ENCODE data around the gene PCDHGA6. TPM values are rescaled to one million over a fixed set of nuclear protein-coding genes. Genes with fewer than 3 reads are reported as not detected.
"Not testable (repeated sequence)": the region's sequence is repeated elsewhere in the genome, so short reads cannot be mapped to it uniquely, and the experiment has no call there.

The PCDHGA6 gene
- total RNA-seq, 3 donors from 2014 or later (not counting 1 experiment from before 2014, with no cell fraction given) = 0.20 to 0.75 (median 0.21) TPM

DNA sequence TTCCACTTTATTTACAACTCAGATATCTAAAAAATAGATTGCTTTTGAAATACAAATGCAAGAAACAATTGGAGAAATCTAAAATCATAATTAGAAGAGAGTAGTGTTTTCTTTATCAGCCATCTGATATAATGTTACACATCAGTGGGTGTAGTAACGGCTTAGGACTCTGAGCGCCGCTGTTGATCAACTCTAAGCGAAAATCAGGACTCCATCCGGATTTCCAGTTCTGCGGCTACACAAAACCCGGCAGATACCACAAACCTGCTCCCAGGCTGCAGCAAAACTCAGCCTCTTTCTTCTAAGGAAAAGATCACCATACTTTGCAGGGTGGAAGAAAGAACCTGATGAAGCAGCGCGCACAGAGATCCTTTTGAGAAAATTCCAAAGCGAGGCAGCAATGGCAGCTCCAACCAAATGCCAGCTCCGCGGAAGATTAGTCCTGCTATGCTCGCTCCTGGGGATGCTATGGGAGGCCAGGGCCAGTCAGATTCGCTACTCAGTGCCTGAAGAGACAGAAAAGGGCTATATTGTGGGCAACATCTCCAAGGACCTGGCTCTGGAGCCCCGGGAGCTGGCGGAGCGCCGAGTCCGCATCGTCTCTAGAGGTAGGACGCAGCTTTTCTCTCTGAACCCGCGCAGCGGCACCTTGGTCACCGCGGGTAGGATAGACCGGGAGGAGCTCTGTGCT, 29.0 kb downstream of the PCDHGA6 start, which contains the start of gene PCDHGA9:
Gene PCDHGA9 (plus strand): TSS at position 226 of the 691 bp plus-strand sequence. CDS start 175 bp downstream, at position 401.
- H3K27ac ChIP-seq (ENCODE audit: low read length) = no peak within 1 kb of the TSS
- TF ChIP-seq, protein P1, sequence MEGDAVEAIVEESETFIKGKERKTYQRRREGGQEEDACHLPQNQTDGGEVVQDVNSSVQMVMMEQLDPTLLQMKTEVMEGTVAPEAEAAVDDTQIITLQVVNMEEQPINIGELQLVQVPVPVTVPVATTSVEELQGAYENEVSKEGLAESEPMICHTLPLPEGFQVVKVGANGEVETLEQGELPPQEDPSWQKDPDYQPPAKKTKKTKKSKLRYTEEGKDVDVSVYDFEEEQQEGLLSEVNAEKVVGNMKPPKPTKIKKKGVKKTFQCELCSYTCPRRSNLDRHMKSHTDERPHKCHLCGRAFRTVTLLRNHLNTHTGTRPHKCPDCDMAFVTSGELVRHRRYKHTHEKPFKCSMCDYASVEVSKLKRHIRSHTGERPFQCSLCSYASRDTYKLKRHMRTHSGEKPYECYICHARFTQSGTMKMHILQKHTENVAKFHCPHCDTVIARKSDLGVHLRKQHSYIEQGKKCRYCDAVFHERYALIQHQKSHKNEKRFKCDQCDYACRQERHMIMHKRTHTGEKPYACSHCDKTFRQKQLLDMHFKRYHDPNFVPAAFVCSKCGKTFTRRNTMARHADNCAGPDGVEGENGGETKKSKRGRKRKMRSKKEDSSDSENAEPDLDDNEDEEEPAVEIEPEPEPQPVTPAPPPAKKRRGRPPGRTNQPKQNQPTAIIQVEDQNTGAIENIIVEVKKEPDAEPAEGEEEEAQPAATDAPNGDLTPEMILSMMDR (IDR thresholded peaks at IDR 0.05) = peak; percentile 42
- Mint-ChIP-seq H3K36me3 (no peaks in the 10 kb centered on the region), H3K4me3 (peak within 1 kb of the TSS; percentile 85), H3K27ac (no peak within 1 kb of the TSS), H3K27me3 (ENCODE audit: low read depth in 2 of 2) (peaks cover 52 to 55% of the 10 kb centered on the region in 2 donors), H3K9me3 (peaks cover 0 to 2% of the 10 kb centered on the region in 2 donors), H3K4me1 (peaks cover 10 to 15% of the 10 kb centered on the region in 2 donors)
- 22% methylated on average over 27 of the region's 27 CpGs for WGBS (ENCODE audit: insufficient coverage)
- ATAC-seq (peak in 2 of 3 donors; percentile 39 to 54), DNase-seq (peak in 1 of 2 donors; percentile 28)
- H3K27me3 ChIP-seq (ENCODE audit: control insufficient read depth, insufficient read depth, low read length) = peaks cover 55% of the 10 kb centered on the region
- peaks cover 27% of the 10 kb centered on the region for H3K9me3 ChIP-seq (ENCODE audit: control insufficient read depth, insufficient read depth, low read length)
- H3K36me3 ChIP-seq (ENCODE audit: control insufficient read depth, insufficient read depth, low read length) = no peaks in the 10 kb centered on the region
- intact Hi-C loops (cut with micrococcal nuclease) = no loop called here
- peak within 1 kb of the TSS; percentile 1 for H3K4me3 ChIP-seq (ENCODE audit: low read length)
- H3K4me1 ChIP-seq (ENCODE audit: control insufficient read depth, insufficient read depth, low read length) = peaks cover 5% of the 10 kb centered on the region

DNA sequence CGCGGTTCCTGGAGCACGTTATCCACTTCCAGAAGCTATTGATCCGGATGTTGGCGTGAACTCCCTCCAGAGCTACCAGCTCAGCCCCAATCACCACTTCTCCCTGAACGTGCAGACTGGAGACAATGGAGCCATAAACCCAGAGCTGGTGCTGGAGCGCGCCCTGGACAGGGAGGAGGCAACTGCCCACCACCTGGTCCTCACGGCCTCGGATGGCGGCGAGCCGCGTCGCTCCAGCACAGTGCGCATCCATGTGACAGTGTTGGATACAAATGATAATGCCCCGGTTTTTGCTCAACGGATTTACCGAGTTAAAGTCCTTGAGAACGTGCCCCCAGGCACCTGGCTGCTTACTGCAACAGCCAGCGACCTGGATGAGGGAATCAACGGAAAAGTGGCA, 29.7 kb downstream of the PCDHGA6 start:
- H3K27ac ChIP-seq (ENCODE audit: low read length) = no peak overlapping the region
- intact Hi-C loops (cut with micrococcal nuclease) = no loop called here
- peaks cover 59% of the 10 kb centered on the region for H3K27me3 ChIP-seq (ENCODE audit: control insufficient read depth, insufficient read depth, low read length)
- H3K9me3 ChIP-seq (ENCODE audit: control insufficient read depth, insufficient read depth, low read length) = peaks cover 30% of the 10 kb centered on the region
- peak overlapping the region; percentile 85 for H3K4me3 Mint-ChIP-seq
- DNase-seq = no peak
- H3K9me3 Mint-ChIP-seq = peaks cover 0 to 5% of the 10 kb centered on the region in 2 donors
- H3K4me1 ChIP-seq (ENCODE audit: control insufficient read depth, insufficient read depth, low read length) = peaks cover 11% of the 10 kb centered on the region
- ATAC-seq = no peak
- no peaks in the 10 kb centered on the region for H3K36me3 ChIP-seq (ENCODE audit: control insufficient read depth, insufficient read depth, low read length)
- H3K27ac Mint-ChIP-seq = no peak overlapping the region
- TF ChIP-seq, protein P1 (IDR thresholded peaks at IDR 0.05) = no peak
- H3K4me3 ChIP-seq (ENCODE audit: low read length) = no peak overlapping the region
- H3K27me3 Mint-ChIP-seq (ENCODE audit: low read depth in 2 of 2) = peaks cover 57 to 59% of the 10 kb centered on the region in 2 donors
- peaks cover 5% of the 10 kb centered on the region for H3K36me3 Mint-ChIP-seq
- H3K4me1 Mint-ChIP-seq = peaks cover 12 to 22% of the 10 kb centered on the region in 2 donors
- 40% methylated on average over 22 of the region's 22 CpGs for WGBS (ENCODE audit: insufficient coverage)

DNA sequence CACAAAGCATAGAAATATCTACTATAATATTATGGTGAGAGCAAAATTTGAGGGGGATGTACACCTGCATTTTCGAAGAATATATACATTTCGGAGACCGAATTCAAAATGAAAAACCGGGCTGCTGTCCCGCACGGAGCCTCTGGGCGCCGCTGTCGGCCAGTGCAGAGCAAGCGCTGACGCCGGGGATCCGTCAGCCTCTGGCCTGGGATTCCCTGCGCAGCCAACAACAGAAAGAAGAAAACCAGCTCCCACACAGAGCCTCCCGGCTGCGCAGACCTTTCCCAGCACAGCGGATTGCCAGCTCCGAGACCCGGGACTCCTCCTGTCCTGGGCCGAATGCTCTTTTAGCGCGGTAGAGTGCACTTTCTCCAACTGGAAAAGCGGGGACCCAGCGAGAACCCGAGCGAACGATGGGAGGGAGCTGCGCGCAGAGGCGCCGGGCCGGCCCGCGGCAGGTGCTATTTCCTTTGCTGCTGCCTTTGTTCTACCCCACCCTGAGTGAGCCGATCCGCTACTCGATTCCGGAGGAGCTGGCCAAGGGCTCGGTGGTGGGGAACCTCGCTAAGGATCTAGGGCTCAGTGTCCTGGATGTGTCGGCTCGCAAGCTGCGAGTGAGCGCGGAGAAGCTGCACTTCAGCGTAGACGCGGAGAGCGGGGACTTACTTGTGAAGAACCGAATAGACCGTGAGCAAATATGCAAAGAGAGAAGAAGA, 34.3 kb downstream of the PCDHGA6 start, which contains the start of gene PCDHGB6:
Gene PCDHGB6 (plus strand): TSS at position 232 of the 716 bp plus-strand sequence. CDS start 182 bp downstream, at position 414.
- 14% methylated on average over 46 of the region's 51 CpGs for WGBS (ENCODE audit: insufficient coverage)

More for the DNA sequence above, 34.3 kb downstream of the PCDHGA6 start, which contains the start of gene PCDHGB6:
- Mint-ChIP-seq H3K36me3 (peaks cover 21% of the 10 kb centered on the region), H3K4me3 (peak within 1 kb of the TSS; percentile 87), H3K27me3 (ENCODE audit: low read depth in 2 of 2) (peaks cover 44 to 49% of the 10 kb centered on the region in 2 donors), H3K27ac (peak within 1 kb of the TSS; percentile 74 to 80), H3K4me1 (peaks cover 17 to 33% of the 10 kb centered on the region in 2 donors)
- H3K27ac ChIP-seq (ENCODE audit: low read length) = peak within 1 kb of the TSS; percentile 42
- peaks cover 13% of the 10 kb centered on the region for H3K4me1 ChIP-seq (ENCODE audit: control insufficient read depth, insufficient read depth, low read length)
- DNase-seq (peak; percentile 43 to 49), ATAC-seq (peak; percentile 77 to 82 (median 80))
- H3K9me3 ChIP-seq (ENCODE audit: control insufficient read depth, insufficient read depth, low read length) = peaks cover 25% of the 10 kb centered on the region
- H3K36me3 ChIP-seq (ENCODE audit: control insufficient read depth, insufficient read depth, low read length); intact Hi-C loops (cut with micrococcal nuclease); H3K9me3 Mint-ChIP-seq: not testable (repeated sequence)
- H3K27me3 ChIP-seq (ENCODE audit: control insufficient read depth, insufficient read depth, low read length) = peaks cover 57% of the 10 kb centered on the region
- peak within 1 kb of the TSS; percentile 25 for H3K4me3 ChIP-seq (ENCODE audit: low read length)
- TF ChIP-seq, protein P1 (IDR thresholded peaks at IDR 0.05) = peak; percentile 54
